CD4-positive, alpha-beta T cell treated with Interleukin-4 for 1 hour (primary cell): ENCODE measurements around the gene GJA3.

Source experiments
- DNase-seq, 2 donors: peaks; one replicate each; pipeline ENCODE4 v3.0.0-alpha.2; 2020 to 2022

GJA3 gene

DNA sequence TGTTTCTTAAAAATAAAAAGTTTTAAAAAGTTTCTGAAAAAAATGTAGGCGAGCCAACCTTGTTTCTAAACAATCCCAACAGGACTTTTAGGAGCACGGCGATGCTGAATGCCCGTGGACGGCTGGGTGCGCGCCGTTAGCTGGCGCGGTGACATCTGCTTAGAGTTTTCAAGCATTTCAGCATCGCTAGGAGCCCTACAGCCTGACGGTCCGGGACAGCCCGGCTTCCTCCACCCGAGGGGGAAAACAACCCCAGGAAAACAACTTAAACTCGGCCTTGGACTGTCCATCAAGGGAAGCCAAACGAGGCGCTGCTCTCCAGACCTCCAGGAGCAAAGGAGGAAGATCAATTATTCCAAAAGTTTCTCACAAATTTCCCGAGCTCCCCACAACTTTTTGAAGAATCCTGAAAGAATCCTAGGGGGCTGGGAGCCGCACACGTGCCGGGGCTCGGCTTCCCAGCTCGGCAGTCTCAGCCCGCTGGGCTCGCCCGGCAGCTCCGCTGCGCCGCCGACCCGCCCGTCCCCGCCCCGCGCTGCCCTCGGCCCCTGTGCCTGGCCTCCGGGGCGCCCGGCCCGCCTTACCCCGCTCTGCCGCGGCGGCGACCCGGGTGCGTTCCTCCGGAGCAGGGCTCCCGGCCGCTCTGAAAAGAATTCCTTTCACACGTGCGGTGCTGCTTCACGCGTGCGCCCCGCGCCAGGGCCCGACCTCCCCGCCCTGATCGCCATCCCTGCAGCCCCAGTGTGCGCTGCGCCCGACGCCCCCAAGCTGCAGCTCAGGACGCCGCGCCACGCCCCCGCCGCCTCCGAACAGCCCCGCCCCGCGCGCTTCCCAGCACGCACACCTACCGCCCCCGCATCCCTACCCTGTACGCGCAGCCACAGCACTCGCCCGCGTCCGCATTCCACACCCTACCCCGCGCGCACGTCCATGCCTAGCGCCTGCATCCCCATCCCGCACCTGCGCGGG, at the start of gene GJA3:
TSS of gene GJA3 (minus strand) at position 747 of the 969 bp plus-strand sequence. CDS start 17,764 bp downstream, outside the sequence.
- DNase-seq = peak; percentile 44 to 48

- DNase-seq = no peak
Observed at GRCh38 chr13:20209948-20210347, 49.1 kb upstream of the GJA3 start.

DNA sequence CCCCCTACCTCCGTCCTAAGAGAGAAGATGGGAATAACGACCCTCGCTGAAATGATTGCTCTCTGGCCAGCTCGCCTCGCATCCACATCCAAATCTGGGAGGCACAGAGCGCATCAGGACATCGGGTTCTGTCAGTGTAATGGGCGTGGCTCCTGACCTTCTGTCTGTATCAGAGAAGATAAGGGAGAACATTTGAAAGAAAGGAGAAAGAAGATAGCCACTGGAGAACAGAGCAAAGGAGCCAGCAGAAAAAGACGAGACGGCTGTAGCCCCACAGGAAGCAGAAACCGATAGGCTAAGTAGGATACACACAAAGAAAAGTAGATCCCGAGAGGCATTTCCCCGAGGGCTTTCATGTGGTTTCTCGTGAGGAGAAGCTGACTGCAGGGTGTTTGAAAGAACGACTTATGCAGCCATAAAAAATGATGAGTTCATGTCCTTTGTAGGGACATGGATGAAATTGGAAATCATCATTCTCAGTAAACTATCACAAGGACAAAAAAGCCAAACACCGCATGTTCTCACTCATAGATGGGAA, 45.9 kb upstream of the GJA3 start:
- DNase-seq = no peak

DNA sequence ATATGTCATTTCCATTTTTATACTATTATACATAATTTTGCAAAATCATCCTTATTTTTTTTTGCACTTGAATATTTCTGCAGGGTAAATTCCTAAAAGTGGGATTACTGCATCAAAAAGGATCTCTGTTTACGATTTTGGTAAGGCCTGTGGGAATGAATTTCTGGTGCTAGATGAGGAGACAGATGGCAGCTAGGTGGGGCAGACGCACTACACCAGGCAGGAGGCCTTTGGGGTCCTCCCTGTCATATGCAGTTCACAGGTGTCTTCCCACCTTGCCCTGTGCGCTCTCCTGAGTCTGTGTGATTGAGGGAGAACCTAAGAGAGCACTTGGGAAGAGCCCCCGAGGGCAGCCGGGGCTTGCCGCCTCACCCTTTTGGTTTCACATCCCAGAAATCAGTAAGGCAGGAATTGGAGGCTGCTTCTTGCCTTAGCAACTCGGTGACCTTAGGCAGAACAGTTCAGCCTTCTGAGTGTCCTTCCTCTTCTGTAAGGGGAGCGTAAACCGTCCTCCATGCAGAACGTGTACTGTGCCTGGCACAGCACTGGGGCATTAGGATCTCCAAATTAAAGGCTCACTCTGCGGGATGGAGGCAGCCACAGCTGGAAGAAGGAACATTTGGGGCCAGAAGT, 45.3 kb upstream of the GJA3 start:
- DNase-seq = no peak

DNA sequence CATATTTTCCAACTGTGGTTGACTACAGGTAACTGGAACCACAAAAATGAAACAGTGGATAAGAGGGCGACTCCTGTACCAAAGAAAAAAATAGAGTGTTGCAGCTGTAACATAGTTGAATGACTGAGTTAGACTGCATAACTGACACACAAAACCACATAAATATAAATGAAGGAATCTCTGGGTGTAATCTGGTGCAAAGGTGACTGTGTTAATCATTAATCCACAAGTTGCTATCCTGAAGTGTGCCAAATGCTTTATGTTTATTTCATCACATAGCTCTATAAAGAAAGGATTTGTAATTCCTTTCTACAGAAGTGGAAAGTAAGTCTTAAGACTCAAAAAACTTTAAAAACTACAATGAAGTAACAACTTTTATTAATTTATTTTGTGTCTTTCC, 37.9 kb upstream of the GJA3 start:
- no peak for DNase-seq

DNA sequence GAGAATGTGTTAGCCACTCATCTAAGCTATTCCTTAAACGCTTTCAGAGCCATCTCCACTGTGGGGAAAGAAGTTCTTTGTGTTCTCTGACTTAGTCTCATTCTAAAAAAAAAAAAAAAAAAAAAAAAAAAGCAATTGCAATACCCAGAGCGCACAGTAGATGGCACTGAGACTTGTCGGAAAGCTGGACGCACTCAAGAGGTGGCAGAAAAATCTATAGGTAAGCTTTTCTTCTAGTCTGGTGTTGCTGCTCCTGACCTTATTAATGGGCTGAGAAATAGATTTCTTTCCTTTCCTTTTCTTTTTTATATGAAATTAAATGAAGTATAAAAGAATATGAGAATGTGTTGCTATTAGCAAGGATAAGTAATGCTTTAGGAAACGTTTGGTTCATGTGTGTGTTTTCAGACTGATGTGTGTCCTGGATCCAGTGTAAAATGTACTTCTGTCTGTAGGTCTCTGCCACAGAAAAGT, 36.5 kb upstream of the GJA3 start:
- peak in 1 of 2 donors; percentile 50 for DNase-seq

- DNase-seq = no peak
Observed at GRCh38 chr13:20195801-20196200, 34.9 kb upstream of the GJA3 start.

DNA sequence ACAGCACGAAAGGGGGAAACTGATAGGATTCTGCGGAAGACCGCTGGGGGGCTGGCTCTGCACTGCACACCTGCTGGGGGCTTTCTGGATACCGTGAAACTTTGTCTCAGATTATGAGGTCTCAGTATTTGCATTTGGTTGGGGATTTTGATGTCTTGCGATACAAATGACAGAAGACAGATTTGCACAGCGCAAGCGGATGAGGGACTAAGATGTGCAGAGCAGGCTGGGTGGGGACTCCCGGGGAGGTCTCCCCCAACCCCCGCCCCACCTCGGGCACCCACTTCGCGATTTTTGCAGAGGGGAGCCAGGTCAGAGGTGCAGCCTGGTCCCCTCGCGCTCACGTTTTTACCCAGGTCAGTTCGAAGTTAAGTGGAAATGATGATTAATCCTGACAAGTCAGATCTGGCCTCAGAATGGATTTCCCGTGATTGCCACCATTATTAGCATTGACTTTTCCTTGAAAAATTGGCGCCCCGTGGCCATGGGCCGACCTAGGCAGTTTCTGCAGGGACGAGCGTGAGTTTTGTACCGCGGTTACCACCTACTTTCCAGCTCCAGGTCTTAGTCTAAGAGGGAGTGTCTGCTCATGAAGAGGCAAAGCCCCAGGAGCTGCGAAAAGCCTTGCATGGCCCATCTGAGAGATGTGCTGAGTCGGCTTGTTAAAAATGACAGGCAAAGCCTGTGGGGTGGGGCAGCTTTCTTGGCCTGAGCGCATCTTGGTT, 33.2 kb upstream of the GJA3 start:
- DNase-seq = peak in 1 of 2 donors; percentile 22

DNA sequence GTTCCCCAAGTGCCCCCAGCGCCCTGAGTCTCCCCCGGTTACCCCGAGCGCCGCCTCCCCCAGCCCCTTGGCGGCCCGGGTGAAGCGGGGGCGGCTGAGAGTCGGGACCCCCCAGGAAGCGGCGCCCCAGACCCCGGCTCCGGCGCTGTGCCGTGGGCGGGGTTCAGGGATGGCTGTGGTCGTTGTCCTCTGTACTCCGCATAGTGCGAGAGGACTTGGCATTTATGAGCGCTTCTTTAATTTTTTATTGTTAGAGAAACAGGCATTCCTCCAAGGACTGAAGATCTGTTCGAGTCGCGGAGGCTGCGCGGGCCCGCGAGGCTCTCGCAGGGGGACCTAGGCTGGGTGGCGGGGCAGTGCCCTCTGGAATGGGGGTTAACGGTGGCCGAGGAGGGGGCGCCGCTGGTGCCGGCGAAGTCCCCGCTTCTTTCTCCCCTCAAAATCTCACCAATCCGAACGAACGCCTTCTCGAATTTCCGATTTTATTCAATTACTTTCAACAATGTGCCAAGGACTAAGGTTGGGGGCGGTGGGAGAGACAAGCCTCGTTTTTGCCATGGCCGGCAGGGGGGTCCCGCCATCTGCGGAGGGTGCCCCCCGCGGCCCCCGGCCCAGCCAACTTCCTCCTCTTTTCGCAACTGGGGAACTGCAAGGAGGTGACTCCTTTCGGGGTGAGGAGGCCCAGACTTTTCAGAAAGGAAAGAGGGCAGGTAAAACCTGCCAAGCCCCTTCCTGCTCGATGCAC, 32.5 kb upstream of the GJA3 start:
- no peak for DNase-seq

GRCh38 chr13:20192836-20193161, 31.9 kb upstream of the GJA3 start, which contains the start of gene GJB2:
Gene GJB2 (minus strand): TSS chr13:20192938. CDS start chr13:20189581, 3,357 bp downstream.
- DNase-seq = no peak

DNA sequence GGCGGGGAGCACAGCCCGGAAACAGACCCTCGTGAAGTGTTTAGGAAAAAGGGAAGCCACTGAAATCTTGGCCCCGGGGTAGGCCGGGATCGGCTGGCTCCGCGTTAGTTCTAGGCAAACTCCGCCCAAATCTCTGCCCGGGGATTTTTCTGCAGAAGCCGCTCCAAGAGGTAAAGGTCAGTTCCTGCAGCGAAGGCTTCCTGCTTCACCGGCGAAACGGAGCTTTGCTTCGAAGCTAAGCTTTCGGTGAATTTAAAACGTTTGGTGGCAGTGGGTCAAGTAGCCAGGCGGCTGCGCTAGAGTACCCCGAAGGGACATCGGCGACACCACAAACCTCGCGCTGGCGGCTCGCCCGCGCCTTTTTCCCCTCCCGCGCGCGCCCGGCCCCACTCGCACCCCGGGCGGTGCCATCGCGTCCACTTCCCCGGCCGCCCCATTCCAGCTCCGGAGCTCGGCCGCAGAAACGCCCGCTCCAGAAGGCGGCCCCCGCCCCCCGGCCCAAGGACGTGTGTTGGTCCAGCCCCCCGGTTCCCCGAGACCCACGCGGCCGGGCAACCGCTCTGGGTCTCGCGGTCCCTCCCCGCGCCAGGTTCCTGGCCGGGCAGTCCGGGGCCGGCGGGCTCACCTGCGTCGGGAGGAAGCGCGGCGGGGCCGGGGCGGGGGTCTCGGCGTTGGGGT, 31.4 kb upstream of the GJA3 start:
- DNase-seq = no peak

- DNase-seq = no peak
Observed at GRCh38 chr13:20191311-20192157, 30.7 kb upstream of the GJA3 start.

GRCh38 chr13:20190481-20191310, 29.8 kb upstream of the GJA3 start:
- DNase-seq = no peak

GRCh38 chr13:20190076-20190475, 29.2 kb upstream of the GJA3 start:
- DNase-seq = no peak

GRCh38 chr13:20188667-20189553, 28.1 kb upstream of the GJA3 start:
- DNase-seq = peak in 1 of 2 donors; percentile 57

DNA sequence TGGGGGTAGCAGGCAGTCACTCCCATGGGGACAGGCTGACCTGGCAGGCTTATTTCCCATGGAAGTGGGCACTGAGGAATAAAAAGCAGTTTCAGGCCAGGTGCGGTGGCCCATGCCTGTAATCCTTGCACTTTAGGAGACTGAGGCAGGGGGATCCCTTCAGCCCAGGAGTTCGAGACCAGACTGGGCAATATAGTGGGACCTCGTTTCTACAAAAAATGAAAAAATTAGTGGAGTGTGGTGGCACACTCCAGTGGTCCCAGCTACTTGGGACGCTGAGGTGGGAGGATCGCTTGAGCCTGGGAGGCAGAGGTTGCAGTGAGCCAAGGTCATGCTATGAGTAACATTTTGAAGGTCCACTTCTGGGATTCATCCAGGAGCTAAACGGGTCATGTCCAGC, 25.9 kb upstream of the GJA3 start:
- DNase-seq = no peak

- DNase-seq = no peak
Observed at GRCh38 chr13:20185366-20186056, 24.7 kb upstream of the GJA3 start.
